Nephron (organoid): Measurements from ENCODE around the gene PARD6B.
A peak's percentile ranks its signal among the peaks of the same experiment; 100 is the strongest.

ENCODE experiments used
- H3K27ac Mint-ChIP-seq, 3 experiments: 2 replicates each; pipeline ENCODE4 v1.8.0; 2020; ENCODE audit warnings: mixed read lengths in 3 of 3, mild to moderate bottlenecking in 2 of 3, moderate library complexity in 1 of 3
- H3K27me3 Mint-ChIP-seq: 2 replicates; pipeline ENCODE4 v1.8.0; 2021; ENCODE audit warnings: low read depth, mild to moderate bottlenecking, moderate library complexity, mixed read lengths
- H3K36me3 Mint-ChIP-seq: 2 replicates; pipeline ENCODE4 v1.8.0; 2020; ENCODE audit warnings: low read depth, mixed read lengths
- H3K4me1 Mint-ChIP-seq: 2 replicates; pipeline ENCODE4 v1.8.0; 2020; ENCODE audit warnings: mixed read lengths
- H3K4me3 Mint-ChIP-seq, 3 experiments: 2 replicates each; pipeline ENCODE4 v1.8.0; 2020; ENCODE audit warnings: mild to moderate bottlenecking in 3 of 3, mixed read lengths in 3 of 3, moderate library complexity in 2 of 3
- H3K9me3 Mint-ChIP-seq: 2 replicates; pipeline ENCODE4 v1.8.0; 2020; ENCODE audit warnings: mixed read lengths
- CTCF ChIP-seq, 3 experiments: fragments of 200-600 bp; sonication (generic); IDR thresholded peaks; one replicate each; pipeline ENCODE4 v1.5.0; 2021; ENCODE audit warnings: antibody characterized with exemption in 3 of 3; ENCODE audit not compliant: unreplicated experiment in 3 of 3

The PARD6B gene

GRCh38 chr20:50786703-50787102 is 55.3 kb downstream of the PARD6B start:
- no peak for TF ChIP-seq CTCF (IDR thresholded peaks at IDR 0.05; ENCODE audit: unreplicated experiment in 3 of 3)
- no peak overlapping the region for H3K4me3 Mint-ChIP-seq
- H3K36me3 Mint-ChIP-seq, result no peaks in the 10 kb centered on the region
- H3K27me3 Mint-ChIP-seq, result no peaks in the 10 kb centered on the region
- H3K9me3 Mint-ChIP-seq, result no peaks in the 10 kb centered on the region
- H3K27ac Mint-ChIP-seq, result no peak overlapping the region
- peaks cover 26% of the 10 kb centered on the region for H3K4me1 Mint-ChIP-seq

DNA sequence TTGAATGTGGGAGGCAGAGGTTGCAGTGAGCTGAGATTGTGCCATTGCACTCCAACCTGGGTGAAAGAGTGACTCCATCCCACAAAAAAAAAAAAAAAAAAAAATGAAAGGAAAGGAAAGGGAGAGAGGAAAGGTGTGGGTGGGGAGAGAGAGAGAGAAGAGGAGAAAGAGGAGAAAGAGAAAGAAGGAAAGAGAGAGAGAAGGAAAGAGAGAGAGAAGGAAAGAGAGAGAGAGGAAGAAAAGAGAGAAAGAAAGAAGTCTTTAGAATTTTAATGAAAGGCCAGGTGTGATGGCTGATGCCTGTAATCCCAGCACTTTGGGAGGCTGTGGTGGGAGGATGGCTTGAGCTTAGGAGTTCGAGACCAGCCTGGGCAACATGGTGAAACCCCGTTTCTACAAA is 55.8 kb downstream of the PARD6B start:
- H3K27me3 Mint-ChIP-seq, result no peaks in the 10 kb centered on the region

DNA sequence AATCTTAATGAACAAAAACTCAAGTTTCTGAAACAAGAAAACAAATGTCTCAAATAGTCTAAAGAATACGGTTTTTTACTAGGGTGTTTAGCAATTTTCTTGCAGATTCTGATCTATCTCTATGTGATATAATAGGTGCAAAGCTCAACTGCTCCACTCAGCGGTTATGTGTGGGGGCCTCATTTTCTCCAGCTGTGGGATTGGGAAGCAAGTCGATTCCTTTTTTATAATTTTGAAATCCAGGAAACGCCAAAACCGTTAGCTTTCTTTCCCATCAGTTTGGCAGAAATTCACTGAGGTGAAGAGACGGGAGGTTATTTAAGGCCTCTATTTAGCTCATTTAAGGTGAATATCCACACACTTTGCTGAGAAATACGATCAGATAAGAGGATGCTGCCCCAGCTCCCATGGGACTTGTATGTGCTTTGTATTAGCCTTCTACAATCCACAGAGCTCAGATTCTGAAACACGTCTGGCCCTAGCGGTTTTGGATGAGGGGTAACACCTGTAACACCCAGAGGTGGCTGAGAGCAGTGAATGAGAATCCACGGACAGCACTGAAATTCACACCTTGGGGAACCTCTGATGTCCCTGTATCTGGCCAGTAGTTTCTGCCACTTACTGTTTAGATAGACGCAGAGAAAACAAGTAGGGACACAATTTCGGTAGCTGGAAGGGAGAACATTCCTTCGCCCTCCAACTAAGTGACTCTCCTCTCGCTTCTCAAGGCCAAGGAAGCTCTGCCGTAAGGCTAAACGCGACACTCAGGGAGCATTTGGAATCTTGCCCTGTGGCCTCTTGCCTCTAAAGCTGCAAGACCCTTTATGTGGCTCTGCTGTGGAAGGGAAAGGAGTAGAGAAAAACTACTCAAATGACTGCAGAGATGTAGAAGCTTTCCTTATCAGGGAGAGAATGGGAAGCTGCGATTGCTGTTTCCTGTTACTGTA is 56.9 kb downstream of the PARD6B start:
- TF ChIP-seq CTCF (IDR thresholded peaks at IDR 0.05; ENCODE audit: unreplicated experiment in 3 of 3), result peak; percentile 49 to 58 (median 51)
- Mint-ChIP-seq H3K4me1 (peaks cover 35% of the 10 kb centered on the region), H3K9me3 (no peaks in the 10 kb centered on the region), H3K27me3 (no peaks in the 10 kb centered on the region), H3K36me3 (no peaks in the 10 kb centered on the region), H3K27ac (peak overlapping the region; percentile 83 to 96 (median 95)), H3K4me3 (no peak overlapping the region)

More for the DNA sequence above, 55.8 kb downstream of the PARD6B start:
- Mint-ChIP-seq H3K4me3 (no peak overlapping the region), H3K4me1 (peaks cover 26% of the 10 kb centered on the region), H3K36me3 (no peaks in the 10 kb centered on the region), H3K27ac (peak overlapping the region in 1 of 3 experiments; percentile 96), H3K9me3 (no peaks in the 10 kb centered on the region)
- TF ChIP-seq CTCF (IDR thresholded peaks at IDR 0.05; ENCODE audit: unreplicated experiment in 3 of 3), result no peak

DNA sequence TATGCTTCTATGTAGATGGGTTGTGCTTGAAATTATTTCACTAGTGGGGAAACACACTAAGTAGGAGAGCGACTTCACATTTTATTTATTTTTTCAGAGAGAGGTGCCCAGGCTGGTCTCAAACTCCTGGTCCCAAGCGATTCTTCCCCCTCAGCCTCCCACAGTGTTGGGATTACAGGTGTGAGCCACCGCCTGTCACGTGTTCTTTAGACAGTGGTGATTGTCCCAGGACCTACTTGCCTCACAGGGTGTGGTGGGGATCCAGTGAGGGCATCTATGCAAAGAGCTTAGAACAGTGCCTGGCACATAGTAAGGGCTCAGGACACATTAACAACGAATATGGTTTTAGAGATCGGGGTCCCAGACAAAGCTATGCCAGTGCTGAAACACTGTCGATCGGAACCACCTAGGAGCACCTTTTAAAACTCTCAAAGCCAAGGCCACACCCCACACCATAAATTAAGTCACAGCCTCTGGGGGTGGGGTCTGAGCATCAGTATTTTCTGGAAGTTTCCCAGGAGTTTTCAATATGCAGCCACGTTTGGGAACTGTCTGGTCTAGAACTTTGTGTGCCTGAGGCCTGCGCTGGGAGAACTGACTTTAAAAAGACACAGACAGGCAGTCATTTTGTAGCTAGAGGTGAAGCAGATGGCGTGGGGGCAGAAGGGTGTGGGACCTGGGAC is 58.7 kb downstream of the PARD6B start:
- Mint-ChIP-seq H3K9me3 (no peaks in the 10 kb centered on the region), H3K4me3 (no peak overlapping the region), H3K27me3 (no peaks in the 10 kb centered on the region), H3K36me3 (no peaks in the 10 kb centered on the region), H3K4me1 (peaks cover 37% of the 10 kb centered on the region), H3K27ac (peak overlapping the region; percentile 95 to 97 (median 97))
- no peak for TF ChIP-seq CTCF (IDR thresholded peaks at IDR 0.05; ENCODE audit: unreplicated experiment in 3 of 3)

DNA sequence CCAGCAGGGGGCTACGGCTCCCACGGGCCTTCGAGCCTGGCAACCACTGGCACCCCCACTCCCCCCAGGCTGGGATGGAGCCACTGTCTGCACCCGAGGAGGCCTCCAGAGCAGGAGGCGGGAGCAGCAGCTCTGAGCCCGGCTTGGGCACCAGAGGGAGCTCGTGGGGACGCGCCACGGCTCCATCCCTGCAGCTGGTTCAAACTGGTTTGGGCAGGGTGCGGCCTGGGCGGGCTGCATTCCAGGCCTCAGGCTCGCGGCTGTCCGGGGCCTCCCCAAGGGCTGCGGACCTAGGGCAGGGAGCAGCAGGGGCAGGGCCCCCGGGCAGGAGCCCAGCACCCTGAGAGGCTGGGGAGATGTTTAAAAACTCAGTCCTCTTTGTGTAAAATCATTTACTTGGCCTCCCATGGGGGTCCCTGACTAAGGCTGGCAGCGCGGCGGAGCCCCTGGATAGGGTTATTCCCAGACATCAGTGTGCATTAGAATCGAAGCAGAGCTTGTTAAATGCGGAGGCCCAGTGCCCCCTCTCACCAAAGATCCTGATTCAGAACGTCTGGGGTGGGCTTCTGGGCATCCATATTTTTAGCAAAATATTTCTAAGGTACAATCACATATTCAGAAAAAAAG is 59.4 kb downstream of the PARD6B start:
- Mint-ChIP-seq H3K9me3 (no peaks in the 10 kb centered on the region), H3K4me1 (peaks cover 42% of the 10 kb centered on the region), H3K4me3 (peak overlapping the region in 1 of 3 experiments; percentile 46), H3K27me3 (peaks cover 3% of the 10 kb centered on the region), H3K36me3 (no peaks in the 10 kb centered on the region), H3K27ac (peak overlapping the region; percentile 95 to 97 (median 97))
- peak; percentile 78 to 82 (median 82) for TF ChIP-seq CTCF (IDR thresholded peaks at IDR 0.05; ENCODE audit: unreplicated experiment in 3 of 3)
